ENCODE results near the gene CS.
"Not testable (repeated sequence)": the region's sequence is repeated elsewhere in the genome, so short reads cannot be mapped to it uniquely, and the experiment has no call there.

CS gene

GRCh38 chr12:56321610-56322009, 21.5 kb upstream of the CS start:
- DNase-seq (ENCODE audit: extremely low read depth in 1 of 2, low read depth in 1 of 2), result not testable (repeated sequence)

- no peak for DNase-seq (ENCODE audit: extremely low read depth in 1 of 2, low read depth in 1 of 2)
Observed at GRCh38 chr12:56321027-56321426, 20.9 kb upstream of the CS start.

- no peak for DNase-seq (ENCODE audit: extremely low read depth in 1 of 2, low read depth in 1 of 2)
Observed at GRCh38 chr12:56317675-56318074, 17.5 kb upstream of the CS start.

- peak; percentile 93 to 98 for DNase-seq (ENCODE audit: extremely low read depth in 1 of 2, low read depth in 1 of 2)
Observed at GRCh38 chr12:56315622-56316473, 15.7 kb upstream of the CS start, which contains the start of gene CNPY2. TSS of gene CNPY2 (minus strand) at chr12:56315988. CDS start at chr12:56315217, 771 bp downstream.

GRCh38 chr12:56315249-56315621, 15.1 kb upstream of the CS start:
- DNase-seq (ENCODE audit: extremely low read depth in 1 of 2, low read depth in 1 of 2), result no peak

- DNase-seq (ENCODE audit: extremely low read depth in 1 of 2, low read depth in 1 of 2), result no peak
Observed at GRCh38 chr12:56311003-56311402, 10.9 kb upstream of the CS start.

- DNase-seq (ENCODE audit: extremely low read depth in 1 of 2, low read depth in 1 of 2), result no peak
Observed at GRCh38 chr12:56308714-56309113, 8.6 kb upstream of the CS start.

GRCh38 chr12:56307221-56307965, 7.3 kb upstream of the CS start:
- no peak for DNase-seq (ENCODE audit: extremely low read depth in 1 of 2, low read depth in 1 of 2)

GRCh38 chr12:56304872-56305590, 4.9 kb upstream of the CS start:
- no peak for DNase-seq (ENCODE audit: extremely low read depth in 1 of 2, low read depth in 1 of 2)

- DNase-seq (ENCODE audit: extremely low read depth in 1 of 2, low read depth in 1 of 2), result no peak
Observed at GRCh38 chr12:56304276-56304675, 4.1 kb upstream of the CS start.

GRCh38 chr12:56300644-56301464, 724 bp upstream of the CS start:
- DNase-seq (ENCODE audit: extremely low read depth in 1 of 2, low read depth in 1 of 2), result no peak

- no peak for DNase-seq (ENCODE audit: extremely low read depth in 1 of 2, low read depth in 1 of 2)
Observed at GRCh38 chr12:56299308-56299852, 750 bp downstream of the CS start.

GRCh38 chr12:56298828-56299227, 1.3 kb downstream of the CS start:
- no peak for DNase-seq (ENCODE audit: extremely low read depth in 1 of 2, low read depth in 1 of 2)

- no peak for DNase-seq (ENCODE audit: extremely low read depth in 1 of 2, low read depth in 1 of 2)
Observed at GRCh38 chr12:56297400-56297799, 2.7 kb downstream of the CS start.

GRCh38 chr12:56296295-56296694, 3.8 kb downstream of the CS start:
- DNase-seq (ENCODE audit: extremely low read depth in 1 of 2, low read depth in 1 of 2), result no peak

- no peak for DNase-seq (ENCODE audit: extremely low read depth in 1 of 2, low read depth in 1 of 2)
Observed at GRCh38 chr12:56293795-56294194, 6.3 kb downstream of the CS start.

- no peak for DNase-seq (ENCODE audit: extremely low read depth in 1 of 2, low read depth in 1 of 2)
Observed at GRCh38 chr12:56288705-56289387, 11.3 kb downstream of the CS start.

- DNase-seq (ENCODE audit: extremely low read depth in 1 of 2, low read depth in 1 of 2), result no peak
Observed at GRCh38 chr12:56286044-56286830, 13.9 kb downstream of the CS start.

- not testable (repeated sequence) for DNase-seq (ENCODE audit: extremely low read depth in 1 of 2, low read depth in 1 of 2)
Observed at GRCh38 chr12:56284263-56284662, 15.9 kb downstream of the CS start.
